GM21381 (cell line): Measurements from ENCODE around the gene DUSP22.
"Not testable (repeated sequence)": the region's sequence is repeated elsewhere in the genome, so short reads cannot be mapped to it uniquely, and the experiment has no call there.

Source experiments
- ATAC-seq: cut with Tn5 transposase; IDR thresholded peaks from one replicate; pipeline ENCODE4 v1.9.1; 2021; ENCODE audit warnings: mild to moderate bottlenecking, moderate library complexity; ENCODE audit not compliant: unreplicated experiment

Gene DUSP22

GRCh38 chr6:322940-323729 lies 30.8 kb downstream of the DUSP22 start:
- ATAC-seq: no peak

GRCh38 chr6:323730-324088 lies 31.4 kb downstream of the DUSP22 start:
- no peak for ATAC-seq

GRCh38 chr6:324116-324728 lies 31.9 kb downstream of the DUSP22 start:
- ATAC-seq: no peak

GRCh38 chr6:324729-325125 lies 32.4 kb downstream of the DUSP22 start:
- no peak for ATAC-seq

GRCh38 chr6:325161-325860 lies 33.0 kb downstream of the DUSP22 start:
- ATAC-seq: not testable (repeated sequence)

GRCh38 chr6:326066-326465 lies 33.8 kb downstream of the DUSP22 start:
- not testable (repeated sequence) for ATAC-seq

- no peak for ATAC-seq
Measured at GRCh38 chr6:326896-327537, 34.7 kb downstream of the DUSP22 start.

- no peak for ATAC-seq
Measured at GRCh38 chr6:327538-328116, 35.3 kb downstream of the DUSP22 start.

GRCh38 chr6:328136-328670 lies 35.9 kb downstream of the DUSP22 start:
- peak; percentile 67 for ATAC-seq

- no peak for ATAC-seq
Measured at GRCh38 chr6:328924-329323, 36.6 kb downstream of the DUSP22 start.

- no peak for ATAC-seq
Measured at GRCh38 chr6:329888-330691, 37.8 kb downstream of the DUSP22 start.

- ATAC-seq: no peak
Measured at GRCh38 chr6:330948-331347, 38.7 kb downstream of the DUSP22 start.

GRCh38 chr6:331622-332521 lies 39.6 kb downstream of the DUSP22 start:
- peak; percentile 39 for ATAC-seq

- ATAC-seq: no peak
Measured at GRCh38 chr6:332671-333070, 40.4 kb downstream of the DUSP22 start.

GRCh38 chr6:333379-334002 lies 41.2 kb downstream of the DUSP22 start:
- no peak for ATAC-seq

GRCh38 chr6:334536-335510 lies 42.5 kb downstream of the DUSP22 start:
- ATAC-seq: no peak

- ATAC-seq: no peak
Measured at GRCh38 chr6:335572-335971, 43.3 kb downstream of the DUSP22 start.
